Measurements from ENCODE around the gene ALPK1.
"Not testable (repeated sequence)": the region's sequence is repeated elsewhere in the genome, so short reads cannot be mapped to it uniquely, and the experiment has no call there.

The ALPK1 gene

DNA sequence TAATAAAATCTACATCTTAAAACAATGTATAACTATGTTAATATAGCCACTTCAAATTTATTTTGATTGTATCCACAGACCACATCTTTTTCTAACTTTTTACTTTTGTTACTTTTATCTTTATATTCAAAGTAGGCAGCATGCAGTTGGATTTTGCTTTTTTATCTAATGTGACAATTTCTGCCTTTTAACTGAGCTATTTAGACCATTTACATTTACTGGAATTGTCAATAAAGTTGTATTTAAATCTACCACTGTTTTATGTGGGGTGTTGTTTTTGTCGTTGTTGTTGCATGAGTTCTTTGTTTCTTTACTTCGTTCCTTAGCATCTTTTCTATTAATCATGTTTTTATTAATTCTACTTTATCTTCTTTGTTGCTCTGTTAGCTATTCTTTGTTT is 176.8 kb downstream of the ALPK1 start:
- no peak for DNase-seq

DNA sequence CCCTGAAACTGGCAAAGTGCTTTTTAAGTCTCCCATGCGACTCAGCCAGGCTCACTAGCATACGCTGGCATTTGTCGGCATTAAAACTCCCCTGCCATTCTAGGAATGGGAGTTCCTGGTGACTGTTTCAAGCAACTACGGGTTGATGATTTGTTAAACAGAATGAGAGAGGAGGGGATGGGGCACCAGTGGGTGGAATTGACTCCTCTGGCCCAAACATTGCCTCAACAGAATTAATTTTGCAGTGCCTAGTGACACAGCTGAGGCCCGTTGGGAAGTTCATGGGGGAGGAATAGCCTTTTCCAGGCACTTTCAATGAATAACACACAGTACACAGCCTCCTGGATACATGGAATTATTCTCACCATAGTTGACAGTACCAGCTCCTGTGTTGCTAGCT is 188.8 kb downstream of the ALPK1 start:
- DNase-seq, result no peak

DNA sequence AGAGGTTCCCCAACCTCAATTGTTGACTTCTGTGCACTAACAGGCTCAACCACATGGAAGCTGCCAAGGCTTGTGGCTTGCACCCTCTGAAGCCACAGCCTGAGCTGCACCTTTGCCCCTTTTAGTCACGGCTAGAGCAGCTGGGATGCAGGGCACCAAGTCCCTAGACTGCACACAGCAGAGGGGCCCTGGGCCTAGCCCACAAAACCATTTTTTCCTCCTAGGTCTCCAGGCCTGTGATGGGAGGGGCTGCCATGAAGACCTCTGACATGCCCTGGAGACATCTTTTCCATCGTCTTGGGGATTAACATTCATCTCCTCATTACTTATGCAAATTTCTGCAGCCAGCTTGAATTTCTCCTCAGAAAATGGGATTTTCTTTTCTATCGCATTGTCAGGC is 193.6 kb downstream of the ALPK1 start:
- DNase-seq, result not testable (repeated sequence)

Measured in NCI-H1930 (cell line).